PC-3 (cell line): ENCODE data around the gene PIK3R2. TPM values are rescaled to one million over a fixed set of nuclear protein-coding genes. Genes with fewer than 3 reads are reported as not detected.

Experiments used
- ATAC-seq: fragments of 200-7000 bp; cut with Tn5 transposase; 2 replicates; pipeline ENCODE4 v1.9.1; 2020; ENCODE audit warnings: mild to moderate bottlenecking, moderate library complexity
- BruUV-seq: library from RNA; stranded (reverse); fragments of 400-500 nt; replicated peaks from 2 replicates; lab custom pipeline; 2021; lab: Mats Ljungman, UMichigan
- CTCF ChIA-PET: fragments of 300-600 bp; sonication (Branson Sonifier 250); formaldehyde crosslinking; loops from one replicate; lab custom pipeline; 2022; ENCODE audit warnings: antibody characterized with exemption; lab: Charles Lee
- POLR2A ChIA-PET: fragments of 300-600 bp; sonication (Branson Sonifier 250); formaldehyde crosslinking; loops from one replicate; lab custom pipeline; 2022; ENCODE audit warnings: antibody characterized with exemption; ENCODE audit not compliant: unreplicated experiment; lab: Charles Lee
- DNase-seq: peaks from one replicate; pipeline ENCODE4 v3.0.0-alpha.2; 2015
- H2AFZ ChIP-seq: fragments of 300-600 bp; sonication (generic); 2 replicates; pipeline ENCODE4 v1.6.0; 2016; ENCODE audit warnings: antibody characterized with exemption, low read length
- H3F3A ChIP-seq: fragments of 300-600 bp; sonication (generic); one replicate; pipeline ENCODE4 v1.6.0; 2017; ENCODE audit warnings: antibody characterized with exemption, low read length, control low read depth, mild to moderate bottlenecking; ENCODE audit not compliant: unreplicated experiment
- H3K27ac ChIP-seq: fragments of 300-600 bp; sonication (generic); 2 replicates; pipeline ENCODE4 v1.5.1; 2016; ENCODE audit warnings: mild to moderate bottlenecking, low read length
- H3K27me3 ChIP-seq: fragments of 300-600 bp; sonication (generic); 2 replicates; pipeline ENCODE4 v1.6.1; 2016; ENCODE audit warnings: low read length, mixed read lengths
- H3K36me3 ChIP-seq: fragments of 300-600 bp; sonication (generic); 2 replicates; pipeline ENCODE4 v1.6.1; 2016; ENCODE audit warnings: low read depth, mixed run types, low read length, mixed read lengths
- H3K4me1 ChIP-seq: fragments of 300-600 bp; sonication (generic); 2 replicates; pipeline ENCODE4 v1.5.1; 2016; ENCODE audit warnings: low read length; ENCODE audit not compliant: insufficient read depth
- H3K4me2 ChIP-seq: fragments of 300-600 bp; sonication (generic); 2 replicates; pipeline ENCODE4 v1.6.0; 2016; ENCODE audit warnings: low read length
- H3K4me3 ChIP-seq: fragments of 300-600 bp; sonication (generic); 2 replicates; pipeline ENCODE4 v1.5.1; 2016; ENCODE audit warnings: mild to moderate bottlenecking, low read length, mixed read lengths
- H3K79me2 ChIP-seq: fragments of 300-600 bp; sonication (generic); 2 replicates; pipeline ENCODE4 v1.6.1; 2017; ENCODE audit warnings: low read length, mixed read lengths
- H3K9ac ChIP-seq: fragments of 300-600 bp; sonication (generic); 2 replicates; pipeline ENCODE4 v1.6.0; 2016; ENCODE audit warnings: mild to moderate bottlenecking, low read length
- H3K9me2 ChIP-seq: fragments of 300-600 bp; sonication (generic); replicated peaks from 2 replicates; pipeline ENCODE4 v1.6.1; 2016; ENCODE audit warnings: mixed run types, low read length, mixed read lengths
- H3K9me3 ChIP-seq: fragments of 300-600 bp; sonication (generic); 2 replicates; pipeline ENCODE4 v1.6.1; 2016; ENCODE audit warnings: low read length, mixed read lengths
- H4K20me1 ChIP-seq: fragments of 300-600 bp; sonication (generic); 2 replicates; pipeline ENCODE4 v1.6.1; 2016; ENCODE audit warnings: low read length, mixed read lengths
- EZH2 ChIP-seq: fragments of 300-600 bp; sonication (generic); IDR thresholded peaks from one replicate; pipeline ENCODE4 v1.6.1; 2017; ENCODE audit warnings: antibody characterized with exemption, mild to moderate bottlenecking, low read length; ENCODE audit not compliant: unreplicated experiment
- EZH2phosphoT487 ChIP-seq: fragments of 300-600 bp; sonication (generic); IDR thresholded peaks from 2 replicates; pipeline ENCODE4 v1.6.1; 2018; ENCODE audit warnings: mild to moderate bottlenecking, antibody characterized with exemption, low read length, borderline replicate concordance
- intact Hi-C: fragments of 100-400 bp; cut with micrococcal nuclease; formaldehyde crosslinking; loops from 2 replicates; pipeline ENCODE4 v1.9.0; 2023
- total RNA-seq: library from RNA; depleted of rRNA; stranded (reverse); fragments of >200 nt; gene quantifications from 2 replicates; pipeline ENCODE4 v1.2.3, GENCODE V29; 2014
- TF ChIP-seq, protein P1 (sequence below): fragments of 300-600 bp; sonication (generic); conservative IDR thresholded peaks from 2 replicates; pipeline ENCODE4 v1.5.1; 2017; ENCODE audit warnings: antibody characterized with exemption, low read depth, mild to moderate bottlenecking, low read length

The PIK3R2 gene
- total RNA-seq, 1 experiment from 2014 or later: 15.8 TPM

DNA sequence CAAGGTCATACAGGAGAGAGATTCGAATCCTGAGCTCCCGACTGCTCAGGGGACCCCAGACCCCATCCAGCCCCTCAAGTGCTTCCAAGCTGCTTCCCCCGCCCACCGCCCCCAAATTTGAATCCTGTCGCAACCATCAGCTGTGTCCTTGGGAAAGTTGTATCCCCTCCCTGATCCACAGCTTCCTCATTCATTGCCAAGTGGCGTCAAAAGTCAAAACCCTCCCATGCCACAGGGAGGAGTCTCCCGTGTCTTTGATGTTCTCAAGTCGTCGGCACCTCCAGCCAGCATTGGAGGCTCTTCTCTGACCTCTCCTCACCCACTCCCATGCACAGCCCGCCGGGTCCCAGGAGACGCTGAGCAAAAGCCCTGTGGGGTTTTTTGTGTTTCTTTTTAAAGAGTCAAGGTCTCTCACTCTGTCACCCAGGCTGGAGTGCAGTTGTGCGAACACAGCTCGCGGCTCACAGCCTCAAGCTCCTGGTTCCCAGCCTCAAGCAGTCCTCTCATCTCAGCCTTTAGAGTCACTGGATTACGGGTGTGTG is 17.8 kb downstream of the PIK3R2 start:
- H3F3A ChIP-seq: no peaks in the 10 kb centered on the region
- peaks cover 2% of the 10 kb centered on the region; the same call in 1 of the 2 replicates for H3K36me3 ChIP-seq
- H3K9me2 ChIP-seq: no peaks in the 10 kb centered on the region
- POLR2A ChIA-PET: no interaction called here
- H3K4me2 ChIP-seq: no peak overlapping the region
- no peak overlapping the region for H3K9ac ChIP-seq
- no peaks in the 10 kb centered on the region for H4K20me1 ChIP-seq
- no peaks in the 10 kb centered on the region for H3K27me3 ChIP-seq
- no peak overlapping the region for H3K27ac ChIP-seq
- DNase-seq (no peak), ATAC-seq (no peak)
- no TSS peak for BruUV-seq
- H3K9me3 ChIP-seq: no peaks in the 10 kb centered on the region
- intact Hi-C loops: no loop called here
- H3K4me1 ChIP-seq: no peaks in the 10 kb centered on the region
- no peak overlapping the region for H3K4me3 ChIP-seq
- TF ChIP-seq, protein P1, sequence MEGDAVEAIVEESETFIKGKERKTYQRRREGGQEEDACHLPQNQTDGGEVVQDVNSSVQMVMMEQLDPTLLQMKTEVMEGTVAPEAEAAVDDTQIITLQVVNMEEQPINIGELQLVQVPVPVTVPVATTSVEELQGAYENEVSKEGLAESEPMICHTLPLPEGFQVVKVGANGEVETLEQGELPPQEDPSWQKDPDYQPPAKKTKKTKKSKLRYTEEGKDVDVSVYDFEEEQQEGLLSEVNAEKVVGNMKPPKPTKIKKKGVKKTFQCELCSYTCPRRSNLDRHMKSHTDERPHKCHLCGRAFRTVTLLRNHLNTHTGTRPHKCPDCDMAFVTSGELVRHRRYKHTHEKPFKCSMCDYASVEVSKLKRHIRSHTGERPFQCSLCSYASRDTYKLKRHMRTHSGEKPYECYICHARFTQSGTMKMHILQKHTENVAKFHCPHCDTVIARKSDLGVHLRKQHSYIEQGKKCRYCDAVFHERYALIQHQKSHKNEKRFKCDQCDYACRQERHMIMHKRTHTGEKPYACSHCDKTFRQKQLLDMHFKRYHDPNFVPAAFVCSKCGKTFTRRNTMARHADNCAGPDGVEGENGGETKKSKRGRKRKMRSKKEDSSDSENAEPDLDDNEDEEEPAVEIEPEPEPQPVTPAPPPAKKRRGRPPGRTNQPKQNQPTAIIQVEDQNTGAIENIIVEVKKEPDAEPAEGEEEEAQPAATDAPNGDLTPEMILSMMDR: no peak
- TF ChIP-seq EZH2 (no peak), EZH2phosphoT487 (no peak)
- no peaks in the 10 kb centered on the region for H3K79me2 ChIP-seq
- H2AFZ ChIP-seq: no peak overlapping the region
- CTCF ChIA-PET: interaction anchor here (0.7 kb wide), 1 partner anchor 22 kb away, joined by 3 read pairs; the partner anchor contains the start of gene MPV17L2

DNA sequence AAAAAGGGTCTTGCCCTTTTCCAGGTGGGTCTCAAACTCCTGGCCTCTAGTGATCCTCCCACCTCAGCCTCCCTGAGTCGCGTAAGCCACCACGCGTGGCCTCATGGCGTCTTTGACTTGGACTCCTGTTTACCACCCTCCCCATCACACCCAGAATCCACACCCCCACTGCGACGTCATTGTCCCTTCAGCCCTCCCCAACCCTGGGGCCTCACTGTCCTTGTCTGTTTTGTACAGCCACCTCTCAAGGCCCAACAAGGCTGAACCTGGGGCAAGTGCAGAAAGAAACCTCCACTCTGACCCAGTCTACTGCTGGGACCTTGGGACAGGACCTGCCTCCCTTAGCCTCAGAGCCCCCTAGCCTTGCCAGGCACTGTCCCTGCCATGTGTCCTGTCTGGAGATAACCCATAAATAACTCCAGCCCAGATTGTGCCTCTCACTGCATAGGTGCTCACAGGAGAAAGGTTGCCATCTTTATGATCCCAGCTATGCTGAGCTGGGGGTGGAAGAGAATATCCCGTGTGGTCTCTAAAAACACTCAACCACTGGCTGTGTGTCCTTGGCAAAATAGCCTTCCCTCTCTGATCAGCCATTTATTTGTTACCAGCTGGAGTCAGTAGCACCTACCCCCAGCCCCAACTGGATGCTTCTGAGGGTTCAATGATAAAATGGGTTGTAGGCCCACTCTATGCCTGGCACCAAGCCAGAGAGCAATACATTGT is 18.8 kb downstream of the PIK3R2 start:
- Histone ChIP-seq H3K9me2 (no peaks in the 10 kb centered on the region), H3K4me2 (no peak overlapping the region), H2AFZ (no peak overlapping the region), H3F3A (no peaks in the 10 kb centered on the region), H3K4me1 (peaks cover 5% of the 10 kb centered on the region; the same call in 1 of the 2 replicates), H3K9ac (no peak overlapping the region), H4K20me1 (no peaks in the 10 kb centered on the region), H3K27me3 (no peaks in the 10 kb centered on the region), H3K79me2 (no peaks in the 10 kb centered on the region), H3K27ac (no peak overlapping the region), H3K4me3 (no peak overlapping the region), H3K36me3 (peaks cover 2% of the 10 kb centered on the region; the same call in 1 of the 2 replicates), H3K9me3 (no peaks in the 10 kb centered on the region)
- POLR2A ChIA-PET: no interaction called here
- DNase-seq: no peak
- no peak for TF ChIP-seq EZH2phosphoT487
- no peak for TF ChIP-seq EZH2
- TF ChIP-seq, protein P1: no peak
- ATAC-seq: no peak
- BruUV-seq: no TSS peak
- CTCF ChIA-PET: interaction anchor here (0.6 kb wide), 1 partner anchor 107 kb away, joined by 3 read pairs; no protein-coding TSS in a partner anchor
- intact Hi-C loops: no loop called here
